Fibroblast of lung (primary cell): ENCODE results near the gene ADAP1. TPM values are rescaled to one million over a fixed set of nuclear protein-coding genes. Genes with fewer than 3 reads are reported as not detected.
"Not testable (repeated sequence)": the region's sequence is repeated elsewhere in the genome, so short reads cannot be mapped to it uniquely, and the experiment has no call there.

ENCODE experiments used
- DNase-seq, 2 donors: peaks; one replicate each; pipeline versions ENCODE4 v3.0.0 to v3.0.0-alpha.2; 2010; ENCODE audit warnings: low read depth in 2 of 2
- H2AFZ ChIP-seq: 2 replicates; pipeline ENCODE4 v1.5.1; 2012; ENCODE audit warnings: low read length, control low read depth, inconsistent platforms
- H3K27ac ChIP-seq: 2 replicates; pipeline ENCODE4 v1.5.1; 2011; ENCODE audit warnings: low read length, control low read depth; ENCODE audit not compliant: insufficient read depth
- H3K27me3 ChIP-seq: 2 replicates; pipeline ENCODE4 v1.5.1; 2011; ENCODE audit warnings: mild to moderate bottlenecking, low read length; ENCODE audit not compliant: control insufficient read depth, insufficient read depth
- H3K36me3 ChIP-seq: 2 replicates; pipeline ENCODE4 v1.5.1; 2011; ENCODE audit warnings: low read length; ENCODE audit not compliant: control insufficient read depth, insufficient read depth
- H3K4me1 ChIP-seq: 2 replicates; pipeline ENCODE4 v1.5.1; 2011; ENCODE audit warnings: low read length; ENCODE audit not compliant: control insufficient read depth, insufficient read depth; ENCODE audit errors: extremely low read depth
- H3K4me2 ChIP-seq: 2 replicates; pipeline ENCODE4 v1.5.1; 2011; ENCODE audit warnings: low read length, control low read depth; ENCODE audit not compliant: insufficient read depth; ENCODE audit errors: extremely low read depth
- H3K4me3 ChIP-seq, 4 experiments: fragments of 200-600 bp in 1 of 4; sonication (generic) in 1 of 4; replicated peaks in 1 of 4; 2 replicates each; pipeline ENCODE4 v1.5.1; 2011 to 2016; ENCODE audit warnings: low read length in 4 of 4, low read depth in 3 of 4, mild to moderate bottlenecking in 3 of 4, control low read depth in 2 of 4, inconsistent platforms in 1 of 4, mixed read lengths in 1 of 4; ENCODE audit not compliant: insufficient read depth in 1 of 4; ENCODE audit errors: control extremely low read depth in 1 of 4
- H3K79me2 ChIP-seq: 2 replicates; pipeline ENCODE4 v1.5.1; 2012; ENCODE audit warnings: mild to moderate bottlenecking, low read length, inconsistent platforms; ENCODE audit not compliant: control insufficient read depth, insufficient read depth
- H3K9ac ChIP-seq: 2 replicates; pipeline ENCODE4 v1.5.1; 2011; ENCODE audit warnings: mild to moderate bottlenecking, low read length, control low read depth; ENCODE audit not compliant: insufficient read depth
- H3K9me3 ChIP-seq: 2 replicates; pipeline ENCODE4 v1.5.1; 2012; ENCODE audit warnings: low read depth, low read length; ENCODE audit not compliant: control insufficient read depth, insufficient read depth
- H4K20me1 ChIP-seq: 2 replicates; pipeline ENCODE4 v1.5.1; 2011; ENCODE audit warnings: low read length; ENCODE audit not compliant: control insufficient read depth, insufficient read depth; ENCODE audit errors: extremely low read depth
- CTCF ChIP-seq, 2 donors: IDR thresholded peaks in 1 of 2; conservative IDR thresholded peaks in 1 of 2; 1 replicate in 1 of 2; 2 replicates in 1 of 2; pipeline ENCODE4 v1.5.1; 2011 to 2012; ENCODE audit warnings: low read length in 2 of 2, control low read depth in 1 of 2, inconsistent platforms in 1 of 2, low read depth in 1 of 2, mild to moderate bottlenecking in 1 of 2
- EZH2 ChIP-seq: IDR thresholded peaks from 2 replicates; pipeline ENCODE4 v1.5.1; 2012; ENCODE audit warnings: low read length, control low read depth, mild to moderate bottlenecking; ENCODE audit errors: missing control alignments
- polyA plus RNA-seq, 2 donors: library from polyadenylated mRNA; depleted of rRNA in 1 of 2; stranded (reverse) in 1 of 2; unstranded in 1 of 2; fragments of >200 nt; gene quantifications; 2 replicates each; pipeline ENCODE4 v1.2.1, GENCODE V29; 2011 to 2012; ENCODE audit warnings: missing spikeins in 1 of 2
- total RNA-seq: library from RNA; depleted of rRNA; stranded (reverse); fragments of >200 nt; gene quantifications from 2 replicates; pipeline ENCODE4 v1.2.1, GENCODE V29; 2014

Gene ADAP1
- total and polyA plus RNA-seq, 2 donors (not counting 1 experiment from before 2014, with no cell fraction given), result 1.1 to 2.3 TPM

DNA sequence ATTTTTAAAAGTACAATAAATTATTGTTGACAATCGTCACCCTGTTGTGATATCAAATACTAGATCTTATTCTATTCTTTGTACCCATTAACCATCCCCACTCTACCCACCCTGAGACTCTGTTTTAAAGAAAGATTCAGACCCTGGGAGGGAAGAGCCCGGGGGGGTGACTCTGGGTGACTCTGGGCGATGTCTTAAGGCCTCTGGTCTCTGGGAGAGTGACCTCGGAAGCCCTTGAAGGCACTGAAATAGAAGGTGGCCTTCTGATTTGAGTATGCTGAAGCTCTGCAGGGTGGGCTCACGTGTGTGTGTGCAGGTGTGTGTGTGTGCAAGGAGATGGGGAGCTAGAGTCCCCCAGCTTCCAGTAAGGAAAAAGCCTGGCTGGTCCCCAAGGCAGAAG lies 9.7 kb downstream of the ADAP1 start:
- TF ChIP-seq EZH2, result no peak
- TF ChIP-seq CTCF (conservative IDR thresholded peaks at IDR 0.05 in 1 of 2, IDR thresholded peaks at IDR 0.05 in 1 of 2; ENCODE audit: low read depth in 1 of 2, low read length in 2 of 2), result no peak
- Histone ChIP-seq H3K79me2 (no peaks in the 10 kb centered on the region), H3K4me1 (no peaks in the 10 kb centered on the region), H4K20me1 (no peaks in the 10 kb centered on the region), H3K27ac (no peak overlapping the region), H3K36me3 (no peaks in the 10 kb centered on the region), H3K4me2 (no peak overlapping the region), H2AFZ (no peak overlapping the region), H3K4me3 (no peak overlapping the region), H3K9ac (no peak overlapping the region), H3K9me3 (no peaks in the 10 kb centered on the region), H3K27me3 (no peaks in the 10 kb centered on the region)
- no peak for DNase-seq

- not testable (repeated sequence) for H3K9ac ChIP-seq, H3K36me3 ChIP-seq, H3K27me3 ChIP-seq, H3K4me2 ChIP-seq, H4K20me1 ChIP-seq, H3K4me3 ChIP-seq, H3K79me2 ChIP-seq, H3K4me1 ChIP-seq, H3K27ac ChIP-seq, H3K9me3 ChIP-seq, DNase-seq, H2AFZ ChIP-seq
These were observed 10.7 kb downstream of the ADAP1 start for GRCh38 chr7:943793-944192.

DNA sequence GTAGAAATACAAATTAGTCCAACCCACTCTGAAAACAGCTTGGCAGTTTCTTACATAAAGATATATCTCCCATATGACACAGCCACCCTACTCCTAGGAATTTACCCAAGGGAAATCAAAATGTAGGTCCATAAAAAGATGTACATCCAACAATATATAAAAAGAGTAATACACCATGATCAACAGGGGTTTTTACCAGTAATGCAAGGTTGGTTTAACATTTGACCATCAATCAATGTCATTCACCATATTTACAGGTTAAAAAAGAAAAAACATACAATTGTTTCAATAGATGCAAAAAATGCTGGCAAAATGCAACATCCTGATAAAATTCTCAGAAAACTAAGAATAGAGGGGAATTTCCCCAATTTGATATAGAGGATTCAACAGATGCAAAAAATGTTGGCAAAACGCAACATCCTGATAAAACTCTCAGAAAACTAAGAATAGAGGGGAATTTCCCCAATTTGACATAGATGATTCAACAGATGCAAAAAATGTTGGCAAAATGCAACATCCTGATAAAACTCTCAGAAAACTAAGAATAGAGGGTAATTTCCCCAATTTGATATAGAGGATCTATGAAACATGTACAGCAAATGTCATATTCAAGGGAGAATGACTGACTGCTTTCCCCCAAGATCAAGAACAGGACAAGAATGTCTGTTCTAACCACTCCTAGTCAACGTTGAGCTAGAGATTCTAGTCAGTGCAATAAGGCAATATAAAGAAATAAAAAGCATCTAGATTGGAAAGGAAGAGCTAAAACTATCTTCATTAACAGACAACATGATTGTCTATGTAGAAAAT lies 13.7 kb downstream of the ADAP1 start:
- H3K79me2 ChIP-seq, result no peaks in the 10 kb centered on the region
- no peaks in the 10 kb centered on the region for H3K27me3 ChIP-seq
- H3K9me3 ChIP-seq, result no peaks in the 10 kb centered on the region
- no peak overlapping the region for H3K4me2 ChIP-seq
- TF ChIP-seq EZH2 (no peak), CTCF (conservative IDR thresholded peaks at IDR 0.05 in 1 of 2, IDR thresholded peaks at IDR 0.05 in 1 of 2; ENCODE audit: low read depth in 1 of 2, low read length in 2 of 2) (no peak)
- no peak overlapping the region for H2AFZ ChIP-seq
- no peaks in the 10 kb centered on the region for H4K20me1 ChIP-seq
- H3K9ac ChIP-seq, result no peak overlapping the region
- no peak for DNase-seq
- no peak overlapping the region for H3K27ac ChIP-seq
- H3K36me3 ChIP-seq, result no peaks in the 10 kb centered on the region
- H3K4me3 ChIP-seq, result no peak overlapping the region
- H3K4me1 ChIP-seq, result no peaks in the 10 kb centered on the region
